ENCODE measurements around the gene ST3GAL2. TPM values are rescaled to one million over a fixed set of nuclear protein-coding genes. Genes with fewer than 3 reads are reported as not detected.

Gene ST3GAL2
- total and polyA plus RNA-seq, 7 experiments from 2014 or later: 11.3 to 35.9 (median 28.5) TPM

- peaks cover 0 to 86% (median 6%) of the 10 kb centered on the region in 3 experiments for H3K36me3 ChIP-seq (ENCODE audit: control insufficient read depth in 2 of 3, insufficient read depth in 3 of 3, low read length in 3 of 3)
- intact Hi-C loops (cut with micrococcal nuclease): no loop called here
- Mint-ChIP-seq H3K9me3 (no peaks in the 10 kb centered on the region), H3K4me3 (no peak overlapping the region), H3K27ac (no peak overlapping the region), H3K36me3 (peaks cover 0 to 20% (median 4%) of the 10 kb centered on the region in 5 donors), H3K27me3 (no peaks in the 10 kb centered on the region), H3K4me1 (peaks cover 0 to 21% (median 0%) of the 10 kb centered on the region in 7 donors)
- H3K4me1 ChIP-seq (ENCODE audit: control insufficient read depth in 2 of 2, insufficient read depth in 2 of 2, low read length in 2 of 2): no peaks in the 10 kb centered on the region
- no peak overlapping the region for H3K27ac ChIP-seq (ENCODE audit: low read depth, low read length)
- H3K4me3 ChIP-seq (ENCODE audit: low read length): no peak overlapping the region
- no peaks in the 10 kb centered on the region for H3K9me3 ChIP-seq (ENCODE audit: control insufficient read depth in 2 of 3, low read length in 3 of 3)
- CTCF ChIA-PET: no interaction called here
- no peak for DNase-seq
- no peak for ATAC-seq
- POLR2A ChIA-PET: interaction anchor here (0.9 to 1.3 kb wide), 2 partner anchors 10 to 100 kb away, joined by 3 read pairs; no protein-coding TSS in a partner anchor
- H3K27me3 ChIP-seq (ENCODE audit: control insufficient read depth in 2 of 2, insufficient read depth in 2 of 2, low read length in 2 of 2): no peaks in the 10 kb centered on the region
These were observed 41.5 kb upstream of the ST3GAL2 start for GRCh38 chr16:70480127-70481105.

DNA sequence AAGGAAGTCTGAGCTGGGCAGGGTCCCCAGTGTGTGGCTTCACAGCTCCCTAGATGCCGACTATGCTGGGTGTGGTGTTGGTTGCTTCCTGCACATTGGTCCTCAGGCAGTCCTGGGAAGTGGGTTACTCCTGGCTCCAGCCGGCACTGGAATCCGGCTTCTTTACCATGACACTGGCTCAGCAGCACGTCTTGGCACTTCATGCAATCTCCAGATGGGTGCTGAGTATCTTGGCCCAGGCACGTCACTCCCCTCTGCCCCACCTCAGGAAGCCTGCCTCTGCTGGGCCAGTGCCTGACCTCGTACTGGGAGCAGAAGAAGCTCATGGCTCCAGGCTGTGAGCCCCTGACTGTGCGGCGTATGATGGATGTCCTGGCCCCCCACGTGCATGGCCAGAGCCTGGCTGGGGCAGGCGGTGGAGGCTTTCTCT is 40.0 kb upstream of the ST3GAL2 start:
- POLR2A ChIA-PET: interaction anchor here (0.8 kb wide), 1 partner anchor 98 kb away, joined by 3 read pairs; no protein-coding TSS in a partner anchor
- Histone ChIP-seq H3K4me3 (ENCODE audit: low read length) (no peak overlapping the region), H3K36me3 (ENCODE audit: control insufficient read depth in 2 of 3, insufficient read depth in 3 of 3, low read length in 3 of 3) (peaks cover 0 to 91% (median 6%) of the 10 kb centered on the region in 3 experiments)

DNA sequence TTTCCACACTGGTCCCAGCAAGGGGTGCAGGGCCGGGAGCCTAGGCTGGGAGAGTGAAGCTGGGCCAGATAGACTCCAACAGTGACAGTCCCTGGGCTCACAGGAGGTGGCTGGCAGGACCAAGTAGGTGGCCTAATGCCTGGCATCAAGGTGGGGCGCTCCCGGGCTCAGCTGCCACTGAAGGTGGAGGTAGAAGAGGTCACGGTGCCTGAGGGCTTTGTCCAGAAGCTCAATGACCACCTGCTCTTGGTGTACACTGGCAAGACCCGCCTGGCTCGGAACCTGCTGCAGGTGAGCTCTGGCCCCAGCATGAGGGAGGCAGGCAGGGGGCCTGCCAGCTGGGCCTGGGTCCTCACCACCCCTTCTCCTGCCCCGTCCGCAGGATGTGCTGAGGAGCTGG is 39.3 kb upstream of the ST3GAL2 start:
- no peaks in the 10 kb centered on the region for H3K27me3 Mint-ChIP-seq
- CTCF ChIA-PET: interaction anchor here (1.1 kb wide), 1 partner anchor 12 kb away, joined by 3 read pairs; no protein-coding TSS in a partner anchor
- ATAC-seq: no peak

More for the DNA sequence above, 40.0 kb upstream of the ST3GAL2 start:
- H3K9me3 Mint-ChIP-seq: no peaks in the 10 kb centered on the region
- ATAC-seq (no peak), DNase-seq (no peak)
- intact Hi-C loops (cut with micrococcal nuclease): loop anchor here in 1 of 2 donors (5.0 kb wide), 2 partner anchors 82 to 97 kb away; no protein-coding TSS in a partner anchor
- no peak overlapping the region for H3K4me3 Mint-ChIP-seq
- Histone ChIP-seq H3K27ac (ENCODE audit: low read depth, low read length) (peak overlapping the region; percentile 1), H3K9me3 (ENCODE audit: control insufficient read depth in 2 of 3, low read length in 3 of 3) (no peaks in the 10 kb centered on the region), H3K4me1 (ENCODE audit: control insufficient read depth in 2 of 2, insufficient read depth in 2 of 2, low read length in 2 of 2) (no peaks in the 10 kb centered on the region), H3K27me3 (ENCODE audit: control insufficient read depth in 2 of 2, insufficient read depth in 2 of 2, low read length in 2 of 2) (no peaks in the 10 kb centered on the region)
- peaks cover 0 to 21% (median 0%) of the 10 kb centered on the region in 7 donors for H3K4me1 Mint-ChIP-seq
- peak overlapping the region in 3 of 9 donors; percentile 25 to 81 (median 58) for H3K27ac Mint-ChIP-seq
- peaks cover 0 to 17% (median 4%) of the 10 kb centered on the region in 5 donors for H3K36me3 Mint-ChIP-seq
- no peaks in the 10 kb centered on the region for H3K27me3 Mint-ChIP-seq
- CTCF ChIA-PET: no interaction called here

GRCh38 chr16:70476272-70477020 is 37.5 kb upstream of the ST3GAL2 start:
- H3K36me3 Mint-ChIP-seq: peaks cover 0 to 10% (median 0%) of the 10 kb centered on the region in 5 donors

More for the DNA sequence above, 39.3 kb upstream of the ST3GAL2 start:
- peak overlapping the region in 4 of 9 donors; percentile 13 to 63 (median 43) for H3K27ac Mint-ChIP-seq
- POLR2A ChIA-PET: interaction anchor here (0.8 kb wide), 1 partner anchor 97 kb away, joined by 3 read pairs; no protein-coding TSS in a partner anchor
- peaks cover 0 to 12% (median 4%) of the 10 kb centered on the region in 5 donors for H3K36me3 Mint-ChIP-seq
- H3K36me3 ChIP-seq (ENCODE audit: control insufficient read depth in 2 of 3, insufficient read depth in 3 of 3, low read length in 3 of 3): peaks cover 0 to 91% (median 6%) of the 10 kb centered on the region in 3 experiments
- H3K27me3 ChIP-seq (ENCODE audit: control insufficient read depth in 2 of 2, insufficient read depth in 2 of 2, low read length in 2 of 2): no peaks in the 10 kb centered on the region
- intact Hi-C loops (cut with micrococcal nuclease): loop anchor here in 1 of 2 donors (5.0 kb wide), 2 partner anchors 81 to 96 kb away; no protein-coding TSS in a partner anchor
- H3K4me1 ChIP-seq (ENCODE audit: control insufficient read depth in 2 of 2, insufficient read depth in 2 of 2, low read length in 2 of 2): no peaks in the 10 kb centered on the region
- no peak overlapping the region for H3K4me3 ChIP-seq (ENCODE audit: low read length)
- peak overlapping the region; percentile 0 for H3K27ac ChIP-seq (ENCODE audit: low read depth, low read length)
- no peaks in the 10 kb centered on the region for H3K9me3 Mint-ChIP-seq
- DNase-seq: no peak
- no peaks in the 10 kb centered on the region for H3K9me3 ChIP-seq (ENCODE audit: control insufficient read depth in 2 of 3, low read length in 3 of 3)
- peaks cover 0 to 21% (median 0%) of the 10 kb centered on the region in 7 donors for H3K4me1 Mint-ChIP-seq
- H3K4me3 Mint-ChIP-seq: no peak overlapping the region

DNA sequence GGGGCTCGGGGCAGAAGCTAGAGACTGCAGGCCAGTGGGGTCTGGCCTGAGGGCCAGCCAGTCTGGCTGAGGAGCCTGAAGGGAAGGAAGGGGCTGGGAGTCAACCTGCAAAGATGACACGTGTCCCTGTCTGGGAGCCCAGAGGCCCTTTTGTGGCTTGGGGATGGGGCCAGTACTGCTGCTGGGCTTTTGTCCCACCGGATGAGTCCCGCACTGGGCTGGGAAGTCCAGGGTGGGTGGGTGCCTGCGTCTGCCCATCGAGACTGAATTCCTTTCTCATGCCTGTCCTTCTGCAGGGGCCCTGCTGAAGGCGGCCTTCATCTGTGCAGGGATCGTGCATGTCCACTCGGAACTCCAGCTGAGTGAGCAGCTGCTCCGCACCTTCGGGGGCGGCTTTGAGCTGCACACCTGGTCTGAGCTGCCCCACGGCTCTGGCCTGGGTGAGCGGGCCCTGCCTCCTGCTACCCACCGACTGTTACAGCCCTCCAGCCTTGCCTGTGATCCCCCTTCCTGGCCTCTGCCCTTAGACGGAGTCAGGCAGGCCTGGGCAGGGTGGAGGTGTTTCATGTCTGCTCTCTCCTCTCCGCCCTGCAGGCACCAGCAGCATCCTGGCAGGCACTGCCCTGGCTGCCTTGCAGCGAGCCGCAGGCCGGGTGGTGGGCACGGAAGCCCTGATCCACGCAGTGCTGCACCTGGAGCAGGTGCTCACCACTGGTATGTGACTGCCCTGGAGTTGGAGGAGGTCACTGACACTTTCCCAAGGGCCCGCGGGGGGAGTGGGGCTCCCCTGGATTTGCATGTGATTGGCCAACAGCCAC is 36.4 kb upstream of the ST3GAL2 start:
- H3K27me3 ChIP-seq (ENCODE audit: control insufficient read depth in 2 of 2, insufficient read depth in 2 of 2, low read length in 2 of 2): no peaks in the 10 kb centered on the region
- H3K4me3 ChIP-seq (ENCODE audit: low read length): no peak overlapping the region
- Mint-ChIP-seq H3K9me3 (no peaks in the 10 kb centered on the region), H3K27me3 (no peaks in the 10 kb centered on the region), H3K36me3 (peaks cover 0 to 10% (median 0%) of the 10 kb centered on the region in 5 donors), H3K27ac (no peak overlapping the region), H3K4me3 (no peak overlapping the region), H3K4me1 (peaks cover 0 to 21% (median 0%) of the 10 kb centered on the region in 7 donors)
- no peak overlapping the region for H3K27ac ChIP-seq (ENCODE audit: low read depth, low read length)
- DNase-seq (no peak), ATAC-seq (no peak)
- peaks cover 0 to 79% (median 1%) of the 10 kb centered on the region in 3 experiments for H3K36me3 ChIP-seq (ENCODE audit: control insufficient read depth in 2 of 3, insufficient read depth in 3 of 3, low read length in 3 of 3)
- CTCF ChIA-PET: no interaction called here
- POLR2A ChIA-PET: no interaction called here
- intact Hi-C loops (cut with micrococcal nuclease): loop anchor here in 1 of 2 donors (5.0 kb wide), 2 partner anchors 78 to 93 kb away; no protein-coding TSS in a partner anchor
- no peaks in the 10 kb centered on the region for H3K4me1 ChIP-seq (ENCODE audit: control insufficient read depth in 2 of 2, insufficient read depth in 2 of 2, low read length in 2 of 2)
- no peaks in the 10 kb centered on the region for H3K9me3 ChIP-seq (ENCODE audit: control insufficient read depth in 2 of 3, low read length in 3 of 3)

More at GRCh38 chr16:70476272-70477020, 37.5 kb upstream of the ST3GAL2 start:
- ChIA-PET CTCF (interaction anchor here (0.7 to 1.1 kb wide), 2 partner anchors 15 kb away, joined by 3 read pairs; no protein-coding TSS in a partner anchor), POLR2A (no interaction called here)
- Histone ChIP-seq H3K27me3 (ENCODE audit: control insufficient read depth in 2 of 2, insufficient read depth in 2 of 2, low read length in 2 of 2) (no peaks in the 10 kb centered on the region), H3K4me1 (ENCODE audit: control insufficient read depth in 2 of 2, insufficient read depth in 2 of 2, low read length in 2 of 2) (no peaks in the 10 kb centered on the region), H3K27ac (ENCODE audit: low read depth, low read length) (no peak overlapping the region), H3K36me3 (ENCODE audit: control insufficient read depth in 2 of 3, insufficient read depth in 3 of 3, low read length in 3 of 3) (peaks cover 0 to 87% (median 6%) of the 10 kb centered on the region in 3 experiments), H3K9me3 (ENCODE audit: control insufficient read depth in 2 of 3, low read length in 3 of 3) (no peaks in the 10 kb centered on the region), H3K4me3 (ENCODE audit: low read length) (no peak overlapping the region)
- Mint-ChIP-seq H3K9me3 (no peaks in the 10 kb centered on the region), H3K4me1 (peaks cover 0 to 21% (median 0%) of the 10 kb centered on the region in 7 donors), H3K27me3 (no peaks in the 10 kb centered on the region), H3K4me3 (peak overlapping the region in 1 of 10 donors; percentile 57), H3K27ac (peak overlapping the region in 1 of 9 donors; percentile 84)
- ATAC-seq (no peak), DNase-seq (peak in 1 of 9 donors; percentile 51)
- intact Hi-C loops (cut with micrococcal nuclease): loop anchor here in 1 of 2 donors (5.0 kb wide), 2 partner anchors 79 to 94 kb away; no protein-coding TSS in a partner anchor

Data from naive thymus-derived CD4-positive, alpha-beta T cell (primary cell).